Neuronal stem cell (in vitro differentiated cells): Measurements from ENCODE around the gene GRN.

ENCODE experiments used
- DNase-seq: peaks from one replicate; pipeline ENCODE4 v3.0.0-alpha.2; 2013; ENCODE audit warnings: low spot score
- H2AFZ ChIP-seq: one replicate; pipeline ENCODE4 v1.6.1; 2013; ENCODE audit warnings: mild to moderate bottlenecking, low read length, inconsistent platforms
- H2AK5ac ChIP-seq: 2 replicates; pipeline ENCODE4 v1.6.1; 2013; ENCODE audit warnings: low read depth, mild to moderate bottlenecking, inconsistent platforms, low read length, moderate library complexity, mixed read lengths
- H2BK120ac ChIP-seq: 2 replicates; pipeline ENCODE4 v1.6.1; 2013; ENCODE audit warnings: low read depth, mild to moderate bottlenecking, inconsistent platforms, low read length, moderate library complexity, mixed read lengths
- H2BK12ac ChIP-seq: one replicate; pipeline ENCODE4 v1.6.1; 2013; ENCODE audit warnings: low read length, inconsistent platforms
- H2BK15ac ChIP-seq: 2 replicates; pipeline ENCODE4 v1.6.1; 2013; ENCODE audit warnings: mild to moderate bottlenecking, low read length, inconsistent platforms, mixed read lengths
- H2BK5ac ChIP-seq: one replicate; pipeline ENCODE4 v1.6.1; 2013; ENCODE audit warnings: inconsistent platforms, mild to moderate bottlenecking, low read length, moderate library complexity
- H3K14ac ChIP-seq: one replicate; pipeline ENCODE4 v1.6.1; 2013; ENCODE audit warnings: low read length, inconsistent platforms
- H3K18ac ChIP-seq: 2 replicates; pipeline ENCODE4 v1.6.1; 2013; ENCODE audit warnings: low read length, inconsistent platforms
- H3K23ac ChIP-seq: 2 replicates; pipeline ENCODE4 v1.6.1; 2013; ENCODE audit warnings: low read depth, mild to moderate bottlenecking, mixed read lengths, low read length, inconsistent platforms; ENCODE audit not compliant: poor library complexity
- H3K27ac ChIP-seq: replicated peaks from 3 replicates; pipeline ENCODE4 v1.5.1; 2013; ENCODE audit warnings: low read length, inconsistent platforms
- H3K27me3 ChIP-seq, 3 experiments: 2 replicates each; pipeline ENCODE4 v1.6.1; 2013; ENCODE audit warnings: low read length in 3 of 3, mild to moderate bottlenecking in 2 of 3, inconsistent platforms in 1 of 3, low read depth in 1 of 3, mixed read lengths in 1 of 3, moderate library complexity in 1 of 3; ENCODE audit not compliant: control insufficient read depth in 3 of 3, insufficient read depth in 3 of 3
- H3K36me3 ChIP-seq, 2 donors: replicated peaks in 1 of 2; 2 replicates each; pipeline ENCODE4 v1.6.1; 2013; ENCODE audit warnings: low read length in 2 of 2; ENCODE audit not compliant: control insufficient read depth in 2 of 2, insufficient read depth in 2 of 2
- H3K4ac ChIP-seq: 2 replicates; pipeline ENCODE4 v1.6.1; 2013; ENCODE audit warnings: inconsistent platforms, mild to moderate bottlenecking, low read length, moderate library complexity
- H3K4me1 ChIP-seq, 2 donors: 1 replicate in 1 of 2; 2 replicates in 1 of 2; pipeline ENCODE4 v1.6.1; 2013; ENCODE audit warnings: low read length in 2 of 2, low read depth in 1 of 2; ENCODE audit not compliant: control insufficient read depth in 2 of 2, insufficient read depth in 1 of 2
- H3K4me2 ChIP-seq: one replicate; pipeline ENCODE4 v1.6.1; 2013; ENCODE audit warnings: mild to moderate bottlenecking, low read length, inconsistent platforms; ENCODE audit not compliant: insufficient read depth, poor library complexity, severe bottlenecking
- H3K4me3 ChIP-seq, 2 donors: 2 replicates each; pipeline ENCODE4 v1.5.1; 2013; ENCODE audit warnings: low read length in 2 of 2, mild to moderate bottlenecking in 2 of 2, inconsistent platforms in 1 of 2, moderate library complexity in 1 of 2
- H3K79me1 ChIP-seq: one replicate; pipeline ENCODE4 v1.6.1; 2013; ENCODE audit warnings: low read depth, mild to moderate bottlenecking, inconsistent platforms, low read length, moderate library complexity
- H3K9ac ChIP-seq: one replicate; pipeline ENCODE4 v1.6.1; 2013; ENCODE audit warnings: mild to moderate bottlenecking, low read depth, low read length, inconsistent platforms; ENCODE audit not compliant: poor library complexity
- H3K9me3 ChIP-seq, 2 donors: replicated peaks in 1 of 2; 2 replicates each; pipeline versions ENCODE3 to v1.6.1; 2013; ENCODE audit warnings: low read length in 2 of 2, mild to moderate bottlenecking in 2 of 2, inconsistent platforms in 1 of 2, low read depth in 1 of 2, mixed read lengths in 1 of 2, moderate library complexity in 1 of 2; ENCODE audit not compliant: control insufficient read depth in 2 of 2, insufficient read depth in 1 of 2
- H4K8ac ChIP-seq: one replicate; pipeline ENCODE4 v1.6.1; 2013; ENCODE audit warnings: low read depth, mild to moderate bottlenecking, inconsistent platforms, low read length, moderate library complexity
- H4K91ac ChIP-seq: one replicate; pipeline ENCODE4 v1.6.1; 2013; ENCODE audit warnings: low read length, low read depth, mild to moderate bottlenecking, inconsistent platforms; ENCODE audit not compliant: poor library complexity
- WGBS, 2 donors: extraction: QIAGEN DNeasy Blood & Tissue Kit; methylation state at CpG; one replicate each; pipeline ENCODE4 v1.1.7; 2013; ENCODE audit warnings: missing lambda C conversion rate in 2 of 2, mixed read lengths in 1 of 2; ENCODE audit not compliant: insufficient read length in 2 of 2, insufficient replicate concordance in 1 of 2; ENCODE audit errors: extremely low coverage in 2 of 2; 5-methylcytosine and 5-hydroxymethylcytosine counted together

GRN gene

DNA sequence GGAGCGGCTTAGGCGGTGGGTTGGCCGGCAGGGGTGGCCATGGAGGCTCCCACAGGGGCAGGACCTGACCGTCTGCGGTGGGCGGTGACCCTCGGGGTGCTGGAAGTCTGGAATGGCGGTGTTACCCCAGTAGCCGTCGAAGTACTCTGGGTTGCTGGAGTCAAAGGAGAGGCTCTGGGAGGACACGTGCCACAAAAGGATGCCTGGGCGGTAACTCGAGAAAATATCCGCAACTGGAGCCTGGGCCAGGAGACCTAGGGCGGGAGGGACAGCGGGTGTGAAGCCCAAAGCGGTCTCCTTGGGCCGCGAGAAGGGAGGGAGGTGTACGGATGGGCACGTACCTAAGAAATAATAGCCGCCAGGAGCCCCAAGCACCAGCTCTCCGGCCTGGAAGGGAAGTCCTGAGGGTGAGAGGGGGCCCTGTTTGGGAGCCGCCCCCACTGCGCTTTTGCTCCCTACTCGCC, 39.8 kb downstream of the GRN start:
- H3K4me1 ChIP-seq: peaks cover 12 to 13% of the 10 kb centered on the region in 2 donors
- H3K27me3 ChIP-seq: peaks cover 2 to 30% (median 26%) of the 10 kb centered on the region in 3 experiments

DNA sequence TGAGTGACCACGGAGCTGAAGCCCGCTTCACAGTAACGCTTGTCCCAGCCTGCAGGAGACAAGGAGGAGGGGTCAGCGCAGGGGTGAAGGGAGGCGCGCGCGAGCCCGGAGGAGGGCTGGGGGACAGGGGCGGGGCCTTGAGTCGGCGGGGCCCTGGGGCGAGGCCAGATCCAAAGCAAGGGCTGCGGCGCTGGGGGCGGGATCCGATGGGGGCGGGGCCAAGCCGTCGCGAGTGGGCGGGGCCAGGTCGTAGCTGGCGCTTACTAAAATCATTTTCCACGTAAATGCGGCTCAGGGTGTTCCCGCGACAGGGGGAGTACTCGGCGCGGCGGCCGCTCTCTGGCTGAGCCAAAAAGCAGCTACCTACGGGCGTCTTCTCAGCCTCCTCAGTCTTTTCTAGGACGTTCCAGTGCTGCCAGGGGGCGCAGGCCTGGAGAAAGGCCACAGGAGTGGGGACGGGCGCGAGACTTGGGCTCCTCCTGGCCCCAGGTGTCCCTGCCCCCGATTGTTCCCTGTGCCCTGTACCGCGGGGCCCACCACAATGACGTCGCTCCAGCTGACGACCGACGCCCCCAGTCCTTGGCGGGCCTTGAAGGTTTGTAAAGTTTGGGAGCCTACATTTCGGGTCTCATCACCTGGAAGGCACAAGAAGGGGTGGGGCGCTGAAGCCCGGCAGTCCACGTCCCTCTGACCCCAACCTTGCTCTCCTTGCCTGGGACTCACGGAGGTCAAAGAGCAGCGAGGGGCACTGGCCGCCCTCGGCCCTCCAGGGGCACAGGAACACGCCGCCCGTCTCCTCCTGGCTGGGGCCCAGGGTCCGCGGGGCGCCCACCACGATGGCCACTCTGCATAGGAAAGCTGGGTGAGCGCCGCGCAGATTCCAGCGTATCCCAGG, 40.4 kb downstream of the GRN start:
- peaks cover 12 to 13% of the 10 kb centered on the region in 2 donors for H3K4me1 ChIP-seq

More for the DNA sequence above, 39.8 kb downstream of the GRN start:
- no peaks in the 10 kb centered on the region for H3K79me1 ChIP-seq
- H3K9ac ChIP-seq: peak overlapping the region; percentile 82
- H2AK5ac ChIP-seq: no peak overlapping the region
- peak overlapping the region; percentile 54 to 76 for H3K4me3 ChIP-seq
- WGBS, 2 donors: no CpG with 5 or more reads among the region's 26 CpGs
- H3K23ac ChIP-seq: peak overlapping the region; percentile 80
- no peaks in the 10 kb centered on the region for H3K36me3 ChIP-seq
- peak overlapping the region; percentile 100 for H2AFZ ChIP-seq
- H3K4ac ChIP-seq: no peak overlapping the region
- peak overlapping the region; percentile 98 for H3K4me2 ChIP-seq
- H4K8ac ChIP-seq: no peak overlapping the region
- no peak overlapping the region for H3K27ac ChIP-seq
- peak overlapping the region; percentile 89 for H3K18ac ChIP-seq
- peak overlapping the region; percentile 38 for H2BK120ac ChIP-seq
- no peak for DNase-seq
- H3K9me3 ChIP-seq: no peaks in the 10 kb centered on the region
- H2BK15ac ChIP-seq: peak overlapping the region; percentile 1
- H2BK12ac ChIP-seq: no peak overlapping the region
- H4K91ac ChIP-seq: no peak overlapping the region
- peak overlapping the region; percentile 13 for H2BK5ac ChIP-seq
- H3K14ac ChIP-seq: no peak overlapping the region

GRCh38 chr17:44386182-44386525, 41.1 kb downstream of the GRN start:
- H2BK12ac ChIP-seq: no peak overlapping the region
- peaks cover 2 to 30% (median 26%) of the 10 kb centered on the region in 3 experiments for H3K27me3 ChIP-seq
- no peak overlapping the region for H3K23ac ChIP-seq
- peaks cover 12 to 13% of the 10 kb centered on the region in 2 donors for H3K4me1 ChIP-seq
- H3K79me1 ChIP-seq: no peaks in the 10 kb centered on the region
- H3K9me3 ChIP-seq: no peaks in the 10 kb centered on the region
- H3K36me3 ChIP-seq: no peaks in the 10 kb centered on the region
- peak overlapping the region; percentile 100 for H2AFZ ChIP-seq
- peak overlapping the region; percentile 97 for H3K18ac ChIP-seq
- H2BK5ac ChIP-seq: no peak overlapping the region
- no peak overlapping the region for H4K8ac ChIP-seq
- H3K4me3 ChIP-seq: peak overlapping the region; percentile 54 to 77
- no CpG with 5 or more reads among the region's 10 CpGs for WGBS, 2 donors
- DNase-seq: no peak
- H2AK5ac ChIP-seq: peak overlapping the region; percentile 84
- H3K14ac ChIP-seq: no peak overlapping the region
- no peak overlapping the region for H4K91ac ChIP-seq
- H3K4me2 ChIP-seq: peak overlapping the region; percentile 98
- H3K9ac ChIP-seq: no peak overlapping the region
- H2BK15ac ChIP-seq: peak overlapping the region; percentile 97
- H2BK120ac ChIP-seq: no peak overlapping the region
- no peak overlapping the region for H3K27ac ChIP-seq
- no peak overlapping the region for H3K4ac ChIP-seq

More for the DNA sequence above, 40.4 kb downstream of the GRN start:
- Histone ChIP-seq H2BK12ac (no peak overlapping the region), H2BK5ac (peak overlapping the region; percentile 13), H2BK15ac (peak overlapping the region; percentile 97), H3K23ac (peak overlapping the region; percentile 80), H3K27me3 (peaks cover 2 to 30% (median 26%) of the 10 kb centered on the region in 3 experiments), H3K4me2 (peak overlapping the region; percentile 98), H3K4ac (no peak overlapping the region), H4K91ac (no peak overlapping the region), H3K9me3 (no peaks in the 10 kb centered on the region), H3K36me3 (no peaks in the 10 kb centered on the region), H3K4me3 (peak overlapping the region; percentile 54 to 77), H3K14ac (peak overlapping the region; percentile 12), H3K27ac (no peak overlapping the region), H2AFZ (peak overlapping the region; percentile 100), H2BK120ac (no peak overlapping the region), H2AK5ac (peak overlapping the region; percentile 84), H3K18ac (peak overlapping the region; percentile 97), H3K79me1 (no peaks in the 10 kb centered on the region), H4K8ac (no peak overlapping the region), H3K9ac (peak overlapping the region; percentile 82)
- no CpG with 5 or more reads among the region's 68 CpGs for WGBS, 2 donors
- peak; percentile 80 for DNase-seq

DNA sequence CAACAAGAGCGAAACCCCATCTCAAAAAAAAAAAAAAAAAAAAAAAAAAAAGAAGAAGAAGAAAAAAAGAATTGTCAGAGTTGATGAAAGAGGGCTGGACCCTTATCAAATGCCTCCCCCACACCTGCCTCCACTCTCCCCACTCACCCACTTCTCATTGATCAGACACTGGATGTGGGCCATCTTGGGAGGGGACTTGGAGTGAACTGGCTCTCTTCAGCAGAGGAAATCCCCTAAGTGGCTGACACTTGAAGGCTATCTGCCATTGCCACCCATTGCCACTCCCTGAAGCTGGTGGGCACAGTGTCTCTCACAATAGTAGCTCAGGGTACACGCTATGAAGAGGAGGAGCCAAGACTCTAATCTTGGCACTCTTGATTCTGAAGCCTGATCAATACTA, 42.7 kb downstream of the GRN start:
- Histone ChIP-seq H3K27me3 (peaks cover 2 to 27% (median 22%) of the 10 kb centered on the region in 3 experiments), H2BK15ac (no peak overlapping the region), H2BK120ac (no peak overlapping the region), H2AK5ac (no peak overlapping the region), H3K4me2 (no peak overlapping the region), H3K79me1 (no peaks in the 10 kb centered on the region), H3K27ac (no peak overlapping the region), H3K4me3 (no peak overlapping the region), H4K8ac (no peak overlapping the region), H2AFZ (no peak overlapping the region), H3K14ac (no peak overlapping the region), H3K23ac (no peak overlapping the region), H3K36me3 (no peaks in the 10 kb centered on the region), H3K18ac (no peak overlapping the region), H3K9ac (no peak overlapping the region), H3K9me3 (no peaks in the 10 kb centered on the region), H4K91ac (no peak overlapping the region), H3K4me1 (peaks cover 12 to 13% of the 10 kb centered on the region in 2 donors), H3K4ac (no peak overlapping the region), H2BK5ac (no peak overlapping the region), H2BK12ac (no peak overlapping the region)
- WGBS, 2 donors: no CpG with 5 or more reads among the region's 2 CpGs
- no peak for DNase-seq
